ENCODE measurements around the gene NSG2. TPM values are rescaled to one million over a fixed set of nuclear protein-coding genes. Genes with fewer than 3 reads are reported as not detected.
"Not testable (repeated sequence)": the region's sequence is repeated elsewhere in the genome, so short reads cannot be mapped to it uniquely, and the experiment has no call there.

The NSG2 gene
- total RNA-seq, 1 donor from 2014 or later = 7.1 TPM

- TF ChIP-seq POLR2AphosphoS5 (IDR thresholded peaks at IDR 0.05; ENCODE audit: insufficient read depth in 1 of 2, low read depth in 1 of 2) = no peak
- TF ChIP-seq POLR2A (IDR thresholded peaks at IDR 0.05) = no peak
- no peak for TF ChIP-seq CTCF (IDR thresholded peaks at IDR 0.05)
- Histone ChIP-seq H3K4me1 (no peaks in the 10 kb centered on the region), H3K4me3 (no peak overlapping the region), H3K27ac (no peak overlapping the region), H3K9me3 (no peaks in the 10 kb centered on the region), H3K36me3 (no peaks in the 10 kb centered on the region), H3K27me3 (no peaks in the 10 kb centered on the region)
- intact Hi-C loops (cut with DNase I) = no loop called here
- no peak for DNase-seq (ENCODE audit: extremely low spot score in 2 of 2)
These were observed 95.0 kb downstream of the NSG2 start for GRCh38 chr5:174140452-174141020.

GRCh38 chr5:174141398-174141797, 95.9 kb downstream of the NSG2 start:
- intact Hi-C loops (cut with DNase I) = no loop called here
- no peak overlapping the region for H3K4me3 ChIP-seq
- DNase-seq (ENCODE audit: extremely low spot score in 2 of 2) = no peak
- no peaks in the 10 kb centered on the region for H3K27me3 ChIP-seq
- H3K27ac ChIP-seq = no peak overlapping the region
- H3K9me3 ChIP-seq = no peaks in the 10 kb centered on the region
- H3K36me3 ChIP-seq = no peaks in the 10 kb centered on the region
- no peak for TF ChIP-seq POLR2A (IDR thresholded peaks at IDR 0.05)
- no peak for TF ChIP-seq CTCF (IDR thresholded peaks at IDR 0.05)
- TF ChIP-seq POLR2AphosphoS5 (IDR thresholded peaks at IDR 0.05; ENCODE audit: insufficient read depth in 1 of 2, low read depth in 1 of 2) = no peak
- H3K4me1 ChIP-seq = no peaks in the 10 kb centered on the region

- TF ChIP-seq CTCF (IDR thresholded peaks at IDR 0.05) (no peak), POLR2AphosphoS5 (IDR thresholded peaks at IDR 0.05; ENCODE audit: insufficient read depth in 1 of 2, low read depth in 1 of 2) (no peak), POLR2A (IDR thresholded peaks at IDR 0.05) (no peak)
These were observed 99.6 kb downstream of the NSG2 start for GRCh38 chr5:174145091-174145490.

GRCh38 chr5:174145821-174146220, 100.3 kb downstream of the NSG2 start:
- Histone ChIP-seq H3K27ac (no peak overlapping the region), H3K4me1 (no peaks in the 10 kb centered on the region), H3K9me3 (no peaks in the 10 kb centered on the region), H3K4me3 (no peak overlapping the region), H3K27me3 (no peaks in the 10 kb centered on the region), H3K36me3 (no peaks in the 10 kb centered on the region)
- TF ChIP-seq POLR2AphosphoS5 (IDR thresholded peaks at IDR 0.05; ENCODE audit: insufficient read depth in 1 of 2, low read depth in 1 of 2) (no peak), POLR2A (IDR thresholded peaks at IDR 0.05) (no peak), CTCF (IDR thresholded peaks at IDR 0.05) (no peak)
- peak; percentile 43 to 54 for DNase-seq (ENCODE audit: extremely low spot score in 2 of 2)
- intact Hi-C loops (cut with DNase I) = no loop called here

More at GRCh38 chr5:174145091-174145490, 99.6 kb downstream of the NSG2 start:
- no peaks in the 10 kb centered on the region for H3K4me1 ChIP-seq
- peak; percentile 52 to 69 for DNase-seq (ENCODE audit: extremely low spot score in 2 of 2)
- no peaks in the 10 kb centered on the region for H3K27me3 ChIP-seq
- no peak overlapping the region for H3K27ac ChIP-seq
- no peaks in the 10 kb centered on the region for H3K9me3 ChIP-seq
- H3K4me3 ChIP-seq = no peak overlapping the region
- no peaks in the 10 kb centered on the region for H3K36me3 ChIP-seq
- intact Hi-C loops (cut with DNase I) = no loop called here

GRCh38 chr5:174146556-174146955, 101.0 kb downstream of the NSG2 start:
- Histone ChIP-seq H3K36me3 (no peaks in the 10 kb centered on the region), H3K4me3 (no peak overlapping the region), H3K9me3 (no peaks in the 10 kb centered on the region), H3K27ac (no peak overlapping the region), H3K27me3 (no peaks in the 10 kb centered on the region), H3K4me1 (no peaks in the 10 kb centered on the region)
- peak in 1 of 2 donors; percentile 67 for DNase-seq (ENCODE audit: extremely low spot score in 2 of 2)
- intact Hi-C loops (cut with DNase I) = no loop called here
- TF ChIP-seq CTCF (IDR thresholded peaks at IDR 0.05) (no peak), POLR2A (IDR thresholded peaks at IDR 0.05) (no peak), POLR2AphosphoS5 (IDR thresholded peaks at IDR 0.05; ENCODE audit: insufficient read depth in 1 of 2, low read depth in 1 of 2) (no peak)

GRCh38 chr5:174147012-174147411, 101.5 kb downstream of the NSG2 start:
- H3K9me3 ChIP-seq; H3K27ac ChIP-seq; DNase-seq (ENCODE audit: extremely low spot score in 2 of 2); H3K4me3 ChIP-seq; H3K36me3 ChIP-seq; H3K27me3 ChIP-seq; H3K4me1 ChIP-seq; intact Hi-C loops (cut with DNase I): not testable (repeated sequence)
